ENCODE measurements around the gene SCG2. TPM values are rescaled to one million over a fixed set of nuclear protein-coding genes. Genes with fewer than 3 reads are reported as not detected.

The SCG2 gene
- total RNA-seq (2022; extraction: Qiagen RNA extraction; ENCODE audit: low read depth): 0.86 to 1.4 TPM (median 1.2 TPM) in 5 replicates

GRCh38 chr2:223601932-223602666 lies at the start of gene SCG2:
Gene SCG2, minus strand, starts transcription at chr2:223602361. Its CDS starts 3,079 bp downstream, at chr2:223599282.

Other genes with a start within 250 kb of the SCG2 start
- gene AP1S3, start 235.2 kb upstream of the SCG2 start, total RNA-seq (2022; extraction: Qiagen RNA extraction; ENCODE audit: low read depth): 18.8 to 44.4 TPM (median 25.2 TPM) in 5 replicates